DMS53 treated with DMSO at 0.1 percent for 48 hours (cell line): ENCODE data around the gene CACNA2D4.

Experiments used
- DNase-seq: peaks from one replicate; lab custom pipeline; 2025; ENCODE audit not compliant: unreplicated experiment; lab: John Stamatoyannopoulos, UW

Gene CACNA2D4

GRCh38 chr12:1890810-1891209, 27.6 kb downstream of the CACNA2D4 start:
- no peak for DNase-seq

GRCh38 chr12:1890119-1890703, 28.2 kb downstream of the CACNA2D4 start:
- no peak for DNase-seq

GRCh38 chr12:1888923-1889322, 29.5 kb downstream of the CACNA2D4 start:
- DNase-seq: no peak

- DNase-seq: no peak
Observed at GRCh38 chr12:1886396-1887008, 31.9 kb downstream of the CACNA2D4 start.

GRCh38 chr12:1885599-1886245, 32.7 kb downstream of the CACNA2D4 start:
- no peak for DNase-seq

- DNase-seq: no peak
Observed at GRCh38 chr12:1885082-1885596, 33.3 kb downstream of the CACNA2D4 start.

GRCh38 chr12:1884651-1885050, 33.8 kb downstream of the CACNA2D4 start:
- DNase-seq: no peak

GRCh38 chr12:1883513-1883912, 34.9 kb downstream of the CACNA2D4 start:
- DNase-seq: no peak

GRCh38 chr12:1882850-1883470, 35.5 kb downstream of the CACNA2D4 start:
- no peak for DNase-seq

- DNase-seq: no peak
Observed at GRCh38 chr12:1882405-1882804, 36.0 kb downstream of the CACNA2D4 start.

- no peak for DNase-seq
Observed at GRCh38 chr12:1881936-1882335, 36.5 kb downstream of the CACNA2D4 start.

- no peak for DNase-seq
Observed at GRCh38 chr12:1881301-1881700, 37.2 kb downstream of the CACNA2D4 start.

GRCh38 chr12:1880876-1881275, 37.6 kb downstream of the CACNA2D4 start:
- no peak for DNase-seq

GRCh38 chr12:1880153-1880845, 38.2 kb downstream of the CACNA2D4 start:
- no peak for DNase-seq

- DNase-seq: no peak
Observed at GRCh38 chr12:1879633-1880032, 38.8 kb downstream of the CACNA2D4 start.

GRCh38 chr12:1878695-1879094, 39.8 kb downstream of the CACNA2D4 start:
- DNase-seq: no peak

GRCh38 chr12:1878214-1878613, 40.2 kb downstream of the CACNA2D4 start:
- DNase-seq: no peak

GRCh38 chr12:1877169-1877878, 41.1 kb downstream of the CACNA2D4 start:
- no peak for DNase-seq

- DNase-seq: no peak
Observed at GRCh38 chr12:1876086-1876485, 42.4 kb downstream of the CACNA2D4 start.

- no peak for DNase-seq
Observed at GRCh38 chr12:1875608-1876007, 42.8 kb downstream of the CACNA2D4 start.
